Measurements from ENCODE around the gene GMPR.
A peak's percentile ranks its signal among the peaks of the same experiment; 100 is the strongest.
"Not testable (repeated sequence)": the region's sequence is repeated elsewhere in the genome, so short reads cannot be mapped to it uniquely, and the experiment has no call there.

Gene GMPR
- 0.07 to 0.31 reads per million in 2 donors for total RNA-seq

DNA sequence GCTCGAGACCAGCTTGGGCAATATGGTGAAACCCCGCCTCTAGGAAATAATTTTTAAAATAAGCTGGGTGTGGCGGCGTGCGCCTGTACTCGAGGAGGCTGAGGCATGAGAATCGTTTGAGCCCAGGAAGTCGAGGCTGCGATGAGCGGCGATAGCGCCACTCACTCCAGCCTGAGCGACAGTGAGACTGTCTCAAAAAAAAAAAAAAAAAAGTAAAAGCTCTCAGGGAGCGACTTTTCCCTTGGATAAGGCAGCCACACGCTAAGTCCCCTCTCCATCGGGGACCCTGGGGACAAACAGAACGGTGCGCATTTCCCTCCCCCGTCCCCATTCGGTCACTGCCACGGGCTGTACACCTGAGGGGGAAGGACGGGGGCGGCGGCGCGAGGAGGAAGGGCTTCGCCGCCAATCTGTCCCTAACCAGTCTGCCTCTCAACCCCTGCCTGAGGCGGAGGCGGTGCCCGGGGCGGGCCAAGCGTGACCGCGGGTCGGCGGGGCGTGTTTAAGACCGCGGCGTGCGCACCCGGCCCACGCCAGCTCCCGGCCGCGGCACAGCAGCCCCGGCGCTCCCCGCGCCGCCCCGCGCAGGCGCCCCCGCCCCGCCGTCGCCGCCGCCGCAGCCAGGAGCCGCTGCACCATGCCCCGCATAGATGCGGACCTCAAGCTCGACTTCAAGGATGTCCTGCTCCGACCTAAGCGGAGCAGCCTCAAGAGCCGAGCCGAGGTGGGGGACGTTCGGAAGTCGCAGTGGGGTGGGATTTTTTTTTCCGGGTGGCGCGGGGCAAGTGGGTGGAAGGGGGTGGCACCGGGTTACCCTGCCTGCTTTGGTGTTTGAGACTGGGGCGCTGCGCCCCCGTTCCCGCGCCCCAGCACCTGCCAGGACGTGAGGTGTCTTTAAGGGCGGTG lies at the start of gene GMPR:
GMPR (plus strand) TSS at position 531 of the 906 bp plus-strand sequence; CDS start at position 638, 107 bp downstream.
- DNase-seq, result peak; percentile 33 to 79 (median 59)

- no peak for DNase-seq
Measured at GRCh38 chr6:16190214-16190613, 48.2 kb upstream of the GMPR start.

- DNase-seq, result no peak
Measured at GRCh38 chr6:16196260-16196983, 42.0 kb upstream of the GMPR start.

- no peak for DNase-seq
Measured at GRCh38 chr6:16196984-16197546, 41.3 kb upstream of the GMPR start.

GRCh38 chr6:16198061-16198705 lies 40.2 kb upstream of the GMPR start:
- DNase-seq, result no peak

DNA sequence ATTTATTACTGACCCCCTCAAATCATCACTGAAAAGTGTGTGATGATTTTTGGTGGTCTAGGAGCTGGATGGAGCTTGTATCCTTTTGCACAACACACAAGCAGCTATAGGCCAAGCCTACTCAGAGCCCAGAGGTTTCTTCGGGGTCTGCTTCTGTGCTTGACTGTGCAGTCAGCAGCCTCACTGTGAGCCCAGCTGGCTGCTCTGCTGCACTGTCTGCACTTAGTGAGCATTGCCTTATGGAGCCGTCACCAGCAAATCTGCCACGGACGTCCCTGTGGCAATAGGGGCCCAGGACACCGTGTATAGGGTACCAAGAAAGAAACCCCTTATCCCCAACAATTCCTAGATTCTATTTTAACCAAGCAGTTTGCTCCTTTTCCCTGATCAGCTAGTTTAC lies 38.6 kb upstream of the GMPR start:
- no peak for DNase-seq

- DNase-seq, result no peak
Measured at GRCh38 chr6:16200321-16200883, 38.0 kb upstream of the GMPR start.

DNA sequence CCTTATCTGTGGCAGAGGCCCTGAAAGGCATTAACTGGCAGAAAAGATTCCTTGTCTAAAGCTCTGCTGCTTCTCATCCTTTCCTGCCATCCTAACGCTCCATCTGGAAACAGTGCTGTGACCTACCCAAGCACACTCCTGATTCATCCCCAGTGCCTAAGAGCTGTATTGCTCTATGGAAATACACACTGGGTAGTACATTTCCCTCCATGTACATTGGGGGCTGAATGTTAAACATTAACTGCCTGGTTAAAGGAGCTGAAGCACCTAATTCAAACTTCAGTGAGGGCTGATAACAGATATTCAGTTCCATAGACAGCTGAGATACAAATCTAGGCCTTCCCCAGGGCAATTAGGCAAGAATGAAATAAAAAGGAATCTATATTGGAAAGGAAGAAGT lies 36.7 kb upstream of the GMPR start:
- no peak for DNase-seq

DNA sequence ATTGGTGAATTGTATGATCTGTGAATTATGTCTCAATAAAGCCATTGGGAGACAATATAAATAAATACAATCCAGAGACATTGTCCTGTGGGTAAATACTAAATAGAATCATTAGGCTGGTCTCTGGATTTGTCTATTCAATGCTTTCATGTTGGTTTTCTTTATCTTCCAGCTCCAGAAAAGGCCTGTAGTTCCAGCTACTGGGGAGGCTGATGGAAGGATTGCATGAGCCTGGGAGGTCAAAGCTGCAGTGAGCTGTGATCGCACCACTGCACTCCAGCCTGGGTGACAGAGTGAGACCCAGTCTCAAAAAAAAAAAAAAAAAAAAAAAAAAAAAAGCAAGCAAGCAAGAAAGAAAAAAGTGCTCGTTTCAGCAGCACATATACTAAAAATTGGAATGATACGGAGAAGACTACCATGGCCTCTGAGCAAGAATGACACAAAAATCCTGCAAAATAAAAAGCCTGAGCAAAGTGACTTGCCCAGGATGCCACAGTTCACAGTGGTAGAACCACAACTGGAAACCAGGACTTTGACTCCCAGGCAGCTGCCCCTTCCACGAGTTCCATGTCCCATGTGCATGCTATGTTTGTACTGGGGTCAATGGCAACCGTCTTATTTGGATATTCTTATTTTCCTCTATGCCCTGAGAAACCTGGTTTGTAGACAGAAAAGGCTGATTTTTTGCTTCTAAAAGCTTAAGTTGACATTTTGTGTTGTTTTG lies 33.6 kb upstream of the GMPR start:
- DNase-seq, result no peak

DNA sequence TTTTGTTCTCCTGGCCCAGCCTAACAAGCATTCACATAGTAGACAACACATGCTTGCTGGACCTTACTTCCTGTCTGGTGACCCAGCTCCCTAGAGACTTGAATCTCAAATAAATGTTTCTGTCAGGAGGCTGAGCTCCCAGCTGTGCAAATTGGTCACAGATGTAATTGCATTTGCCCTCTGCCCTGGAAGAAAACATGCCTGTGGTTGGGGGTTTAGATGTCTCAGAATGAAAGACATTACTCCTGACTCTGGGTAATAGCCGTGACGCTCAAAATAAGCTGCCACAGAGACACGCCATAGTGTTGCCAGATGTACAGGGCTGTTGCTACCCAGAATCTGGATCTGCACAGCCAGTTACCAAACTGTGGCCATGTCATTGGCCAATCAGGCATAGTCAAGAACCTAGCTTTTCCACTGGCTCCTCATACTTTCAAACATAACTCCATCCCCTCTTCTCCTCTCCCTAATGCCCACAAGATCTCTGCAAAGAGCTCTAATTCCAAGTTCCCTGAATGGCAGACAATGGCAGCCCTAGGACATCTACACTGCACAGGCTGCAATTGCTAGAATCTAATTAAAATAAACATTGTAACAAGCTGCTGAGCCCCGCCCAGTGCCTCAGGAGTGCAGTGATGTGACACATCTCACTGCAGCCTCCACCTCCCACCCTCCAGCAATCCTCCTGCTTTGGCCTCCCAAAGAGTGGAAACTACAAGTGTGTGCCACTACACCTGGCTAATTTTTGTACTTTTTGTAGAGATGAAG lies 32.8 kb upstream of the GMPR start:
- DNase-seq, result peak in 1 of 5 experiments; percentile 56

GRCh38 chr6:16206595-16207037 lies 31.8 kb upstream of the GMPR start:
- peak in 2 of 5 experiments; percentile 38 to 55 for DNase-seq

DNA sequence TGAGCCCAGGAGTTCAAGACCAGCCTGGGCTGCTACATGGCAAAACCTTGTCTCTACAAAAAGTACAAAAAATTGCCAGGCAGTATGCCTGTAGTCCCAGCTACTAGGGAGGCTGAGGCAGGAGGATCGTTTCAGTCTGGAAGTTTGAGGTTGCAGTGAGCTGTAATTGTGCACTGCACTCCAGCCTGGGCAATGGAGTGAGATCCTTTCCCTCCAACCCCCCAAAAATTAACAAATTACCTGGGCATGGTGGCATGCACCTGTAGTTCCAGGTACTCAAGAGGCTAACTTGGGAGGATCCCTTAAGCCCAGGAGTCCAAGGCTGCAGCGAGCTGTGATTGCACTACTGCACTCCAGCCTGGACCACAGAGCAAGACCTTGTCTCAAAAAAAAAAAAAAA lies 29.4 kb upstream of the GMPR start:
- no peak for DNase-seq

DNA sequence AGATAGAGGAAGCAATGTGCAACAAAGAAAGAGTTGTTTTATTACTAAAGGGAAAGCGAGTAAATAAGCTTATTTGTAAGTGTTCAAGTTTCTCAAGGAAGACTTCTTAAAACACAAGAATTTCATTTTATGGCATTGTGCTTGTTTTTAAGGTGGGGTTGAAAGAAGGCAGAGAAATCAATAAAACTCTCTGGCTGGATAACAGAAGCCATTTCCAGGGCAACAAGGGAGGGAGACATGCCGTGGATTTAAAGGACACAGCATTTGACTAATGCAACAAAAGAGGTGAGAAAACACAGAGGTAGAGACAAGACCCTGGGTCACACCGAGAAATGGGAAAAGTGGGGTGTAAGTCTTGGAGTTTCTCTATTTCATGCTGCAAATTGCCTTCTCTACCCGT lies 28.8 kb upstream of the GMPR start:
- no peak for DNase-seq

GRCh38 chr6:16212276-16212675 lies 26.1 kb upstream of the GMPR start:
- DNase-seq, result no peak

GRCh38 chr6:16216501-16217155 lies 21.8 kb upstream of the GMPR start:
- no peak for DNase-seq

DNA sequence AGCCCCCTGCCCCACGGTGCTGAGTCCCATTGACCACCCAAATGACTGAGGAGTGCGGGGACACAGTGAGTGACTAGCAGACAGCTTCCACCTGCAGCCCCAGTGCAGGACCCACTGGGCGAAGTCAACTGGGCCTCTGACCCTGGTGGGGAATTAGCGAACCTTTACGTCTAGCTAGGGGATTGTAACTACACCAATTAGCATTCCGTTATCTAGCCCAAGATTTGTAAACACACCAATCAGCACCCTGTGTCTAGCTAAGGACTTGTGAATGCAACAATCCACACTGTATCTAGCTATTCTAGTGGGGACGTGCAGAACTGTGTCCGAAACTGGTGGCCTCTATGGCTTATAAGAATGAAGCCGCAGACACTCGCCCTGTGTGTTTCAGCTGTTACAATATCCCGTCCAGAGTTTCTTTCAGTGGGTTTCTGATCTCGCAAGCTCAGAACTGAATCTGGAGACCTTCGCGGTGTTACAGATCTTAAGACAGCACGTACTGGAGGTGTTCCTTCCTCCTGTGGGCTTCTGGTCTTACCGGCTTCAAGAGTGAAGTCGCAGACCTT lies 21.1 kb upstream of the GMPR start:
- no peak for DNase-seq

DNA sequence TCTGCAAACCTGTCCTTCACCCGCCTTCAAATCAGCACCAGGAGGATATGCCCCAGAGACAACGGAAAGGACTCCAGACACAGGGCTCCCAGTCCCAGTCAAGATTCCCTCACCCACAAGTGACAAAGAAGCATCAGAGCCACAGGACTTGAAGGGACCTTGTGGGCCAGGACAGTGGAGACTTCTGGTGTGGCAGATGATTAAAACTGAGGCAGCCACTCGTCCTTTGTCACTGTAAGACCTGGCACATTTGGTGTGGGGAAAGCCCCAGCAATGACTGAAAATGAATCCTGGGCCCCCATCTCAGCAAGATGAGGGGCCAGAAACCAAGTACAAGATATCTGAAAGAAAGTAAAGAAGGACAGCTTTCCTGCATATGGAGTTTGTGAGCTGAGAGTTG lies 15.6 kb upstream of the GMPR start:
- DNase-seq, result no peak

DNA sequence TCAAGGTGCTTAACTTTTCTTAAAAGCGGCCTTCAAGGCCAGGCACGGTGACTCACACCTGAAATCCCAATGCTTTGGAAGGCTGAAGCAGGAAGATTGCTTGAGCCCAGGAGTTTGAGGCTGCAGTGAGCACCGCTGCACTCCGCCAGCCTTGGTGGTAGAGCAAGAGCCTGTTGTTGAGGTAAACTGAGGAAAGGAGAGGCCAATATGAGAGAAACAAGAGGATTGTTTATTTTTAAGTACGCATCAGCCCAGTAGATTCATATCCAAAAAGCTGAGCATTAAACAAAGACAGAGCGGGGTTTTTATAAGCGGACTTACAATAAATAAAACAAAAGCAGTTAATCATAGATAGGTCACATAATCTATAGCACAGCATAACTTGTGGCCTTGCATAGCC lies 15.0 kb upstream of the GMPR start:
- DNase-seq, result no peak

DNA sequence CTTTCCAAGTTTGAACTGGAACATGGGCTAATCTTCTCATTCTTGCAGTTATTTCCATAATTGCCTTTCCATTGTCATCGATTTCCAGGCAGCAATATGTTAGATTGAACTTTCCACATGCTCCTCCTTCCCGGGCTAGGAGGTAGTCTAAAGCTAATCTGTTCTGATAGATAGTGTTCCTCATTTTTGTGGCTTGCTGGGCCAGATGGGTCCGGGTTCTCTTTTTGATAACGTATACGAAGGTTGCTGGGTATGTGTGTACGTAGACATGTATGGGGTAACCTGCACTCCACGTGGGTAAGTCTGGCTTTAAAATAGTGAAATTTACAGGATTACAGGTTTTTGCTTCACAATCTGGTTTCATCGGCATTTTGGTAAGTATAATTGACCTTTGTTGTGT lies 14.0 kb upstream of the GMPR start:
- DNase-seq, result no peak

- not testable (repeated sequence) for DNase-seq
Measured at GRCh38 chr6:16225062-16225731, 13.2 kb upstream of the GMPR start.

Measured in T-helper 2 cell (primary cell).